ENCODE data around the gene WDR93.

WDR93 gene

DNA sequence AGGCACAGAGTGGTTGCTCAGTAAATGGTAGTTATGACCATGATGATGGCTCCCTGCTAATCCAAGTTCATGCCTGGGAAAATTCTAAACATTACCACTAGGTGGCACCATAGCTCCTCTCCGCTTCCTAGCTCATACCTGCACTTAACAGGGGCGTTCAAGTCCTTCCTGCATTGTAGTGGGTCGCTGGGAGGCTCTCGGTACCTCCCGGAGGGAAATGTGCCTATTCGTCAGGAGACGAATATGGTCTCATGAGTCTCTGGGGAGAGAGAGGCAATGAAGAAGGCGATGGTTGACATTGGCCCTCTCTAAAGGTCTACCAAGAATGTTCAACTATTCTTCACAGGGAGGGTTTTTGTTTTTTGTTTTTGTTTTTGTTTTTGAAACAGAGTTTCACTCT lies 49.5 kb downstream of the WDR93 start (continued):
- TF ChIP-seq ZSCAN18 (tag by site-specific recombination; IDR thresholded peaks at IDR 0.05): no peak
- no peak for TF ChIP-seq SALL2 (tag by site-specific recombination; IDR thresholded peaks at IDR 0.05; ENCODE audit: borderline replicate concordance)
- no peak for TF ChIP-seq ZNF776 (tag by site-specific recombination; IDR thresholded peaks at IDR 0.05; ENCODE audit: borderline replicate concordance)
- no peak for TF ChIP-seq ZNF19 (tag by site-specific recombination; IDR thresholded peaks at IDR 0.05; ENCODE audit: low read depth)
- TF ChIP-seq, protein P1, sequence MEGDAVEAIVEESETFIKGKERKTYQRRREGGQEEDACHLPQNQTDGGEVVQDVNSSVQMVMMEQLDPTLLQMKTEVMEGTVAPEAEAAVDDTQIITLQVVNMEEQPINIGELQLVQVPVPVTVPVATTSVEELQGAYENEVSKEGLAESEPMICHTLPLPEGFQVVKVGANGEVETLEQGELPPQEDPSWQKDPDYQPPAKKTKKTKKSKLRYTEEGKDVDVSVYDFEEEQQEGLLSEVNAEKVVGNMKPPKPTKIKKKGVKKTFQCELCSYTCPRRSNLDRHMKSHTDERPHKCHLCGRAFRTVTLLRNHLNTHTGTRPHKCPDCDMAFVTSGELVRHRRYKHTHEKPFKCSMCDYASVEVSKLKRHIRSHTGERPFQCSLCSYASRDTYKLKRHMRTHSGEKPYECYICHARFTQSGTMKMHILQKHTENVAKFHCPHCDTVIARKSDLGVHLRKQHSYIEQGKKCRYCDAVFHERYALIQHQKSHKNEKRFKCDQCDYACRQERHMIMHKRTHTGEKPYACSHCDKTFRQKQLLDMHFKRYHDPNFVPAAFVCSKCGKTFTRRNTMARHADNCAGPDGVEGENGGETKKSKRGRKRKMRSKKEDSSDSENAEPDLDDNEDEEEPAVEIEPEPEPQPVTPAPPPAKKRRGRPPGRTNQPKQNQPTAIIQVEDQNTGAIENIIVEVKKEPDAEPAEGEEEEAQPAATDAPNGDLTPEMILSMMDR (tag by site-specific recombination; IDR thresholded peaks at IDR 0.05): peak; percentile 86
- TF ChIP-seq HOXC10 (CRISPR knock-in tag; IDR thresholded peaks at IDR 0.05): no peak
- no peak for TF ChIP-seq BCL11B (tag by site-specific recombination; IDR thresholded peaks at IDR 0.05; ENCODE audit: low read depth)
- TF ChIP-seq ZBTB26 (tag by site-specific recombination; optimal IDR thresholded peaks at IDR 0.05): no peak
- TF ChIP-seq WT1 (tag by site-specific recombination; IDR thresholded peaks at IDR 0.05): no peak
- no peak for TF ChIP-seq SP2 (tag by site-specific recombination; IDR thresholded peaks at IDR 0.05)
- no peak for TF ChIP-seq KLF8 (tag by site-specific recombination; IDR thresholded peaks at IDR 0.05)

GRCh38 chr15:89743011-89743410 lies 52.4 kb downstream of the WDR93 start:
- Histone ChIP-seq H3K4me1 (ENCODE audit: control insufficient read depth, insufficient read depth, low read length) (no peaks in the 10 kb centered on the region), H3K27ac (ENCODE audit: extremely low read depth, low read depth, low read length) (peak overlapping the region; percentile 19; the same call in 1 of the 2 replicates), H3K4me3 (ENCODE audit: low read depth, low read length) (no peak overlapping the region), H3K36me3 (ENCODE audit: control insufficient read depth in 2 of 2, insufficient read depth in 1 of 2, low read length in 2 of 2) (no peaks in the 10 kb centered on the region; a peak in 1 of 3 replicates), H3K9me3 (ENCODE audit: control insufficient read depth, insufficient read depth, low read depth, low read length) (no peaks in the 10 kb centered on the region)
- CTCF ChIA-PET: interaction anchor here (0.5 to 4.0 kb wide), 4 partner anchors 18 to 229 kb away, joined by 3 to 73 read pairs (median 4); no protein-coding TSS in a partner anchor
- POLR2A ChIA-PET: no interaction called here
- TF ChIP-seq ZNF837 (tag by site-specific recombination; IDR thresholded peaks at IDR 0.05) (no peak), KLF7 (tag by site-specific recombination; IDR thresholded peaks at IDR 0.05; ENCODE audit: borderline replicate concordance) (no peak), ZNF660 (tag by site-specific recombination; IDR thresholded peaks at IDR 0.05) (no peak), ZNF121 (tag by site-specific recombination; IDR thresholded peaks at IDR 0.05) (no peak), ZNF548 (tag by site-specific recombination; IDR thresholded peaks at IDR 0.05) (no peak), ZNF341 (tag by site-specific recombination; IDR thresholded peaks at IDR 0.05; ENCODE audit: low read depth) (no peak), ZNF670 (tag by site-specific recombination; IDR thresholded peaks at IDR 0.05; ENCODE audit: low read depth) (no peak), ZNF174 (tag by site-specific recombination; IDR thresholded peaks at IDR 0.05) (no peak), ZNF623 (tag by site-specific recombination; IDR thresholded peaks at IDR 0.05) (no peak), ZNF394 (tag by site-specific recombination; IDR thresholded peaks at IDR 0.05; ENCODE audit: borderline replicate concordance) (no peak), HOXC10 (CRISPR knock-in tag; IDR thresholded peaks at IDR 0.05) (no peak), ZBTB26 (tag by site-specific recombination; optimal IDR thresholded peaks at IDR 0.05) (no peak)
- TF ChIP-seq, protein P2, sequence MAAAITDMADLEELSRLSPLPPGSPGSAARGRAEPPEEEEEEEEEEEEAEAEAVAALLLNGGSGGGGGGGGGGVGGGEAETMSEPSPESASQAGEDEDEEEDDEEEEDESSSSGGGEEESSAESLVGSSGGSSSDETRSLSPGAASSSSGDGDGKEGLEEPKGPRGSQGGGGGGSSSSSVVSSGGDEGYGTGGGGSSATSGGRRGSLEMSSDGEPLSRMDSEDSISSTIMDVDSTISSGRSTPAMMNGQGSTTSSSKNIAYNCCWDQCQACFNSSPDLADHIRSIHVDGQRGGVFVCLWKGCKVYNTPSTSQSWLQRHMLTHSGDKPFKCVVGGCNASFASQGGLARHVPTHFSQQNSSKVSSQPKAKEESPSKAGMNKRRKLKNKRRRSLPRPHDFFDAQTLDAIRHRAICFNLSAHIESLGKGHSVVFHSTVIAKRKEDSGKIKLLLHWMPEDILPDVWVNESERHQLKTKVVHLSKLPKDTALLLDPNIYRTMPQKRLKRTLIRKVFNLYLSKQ (tag by site-specific recombination; IDR thresholded peaks at IDR 0.05; ENCODE audit: borderline replicate concordance): no peak
- TF ChIP-seq, protein P3, sequence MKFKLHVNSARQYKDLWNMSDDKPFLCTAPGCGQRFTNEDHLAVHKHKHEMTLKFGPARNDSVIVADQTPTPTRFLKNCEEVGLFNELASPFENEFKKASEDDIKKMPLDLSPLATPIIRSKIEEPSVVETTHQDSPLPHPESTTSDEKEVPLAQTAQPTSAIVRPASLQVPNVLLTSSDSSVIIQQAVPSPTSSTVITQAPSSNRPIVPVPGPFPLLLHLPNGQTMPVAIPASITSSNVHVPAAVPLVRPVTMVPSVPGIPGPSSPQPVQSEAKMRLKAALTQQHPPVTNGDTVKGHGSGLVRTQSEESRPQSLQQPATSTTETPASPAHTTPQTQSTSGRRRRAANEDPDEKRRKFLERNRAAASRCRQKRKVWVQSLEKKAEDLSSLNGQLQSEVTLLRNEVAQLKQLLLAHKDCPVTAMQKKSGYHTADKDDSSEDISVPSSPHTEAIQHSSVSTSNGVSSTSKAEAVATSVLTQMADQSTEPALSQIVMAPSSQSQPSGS (tag by site-specific recombination; IDR thresholded peaks at IDR 0.05; ENCODE audit: low read depth): no peak
- TF ChIP-seq, protein P4, sequence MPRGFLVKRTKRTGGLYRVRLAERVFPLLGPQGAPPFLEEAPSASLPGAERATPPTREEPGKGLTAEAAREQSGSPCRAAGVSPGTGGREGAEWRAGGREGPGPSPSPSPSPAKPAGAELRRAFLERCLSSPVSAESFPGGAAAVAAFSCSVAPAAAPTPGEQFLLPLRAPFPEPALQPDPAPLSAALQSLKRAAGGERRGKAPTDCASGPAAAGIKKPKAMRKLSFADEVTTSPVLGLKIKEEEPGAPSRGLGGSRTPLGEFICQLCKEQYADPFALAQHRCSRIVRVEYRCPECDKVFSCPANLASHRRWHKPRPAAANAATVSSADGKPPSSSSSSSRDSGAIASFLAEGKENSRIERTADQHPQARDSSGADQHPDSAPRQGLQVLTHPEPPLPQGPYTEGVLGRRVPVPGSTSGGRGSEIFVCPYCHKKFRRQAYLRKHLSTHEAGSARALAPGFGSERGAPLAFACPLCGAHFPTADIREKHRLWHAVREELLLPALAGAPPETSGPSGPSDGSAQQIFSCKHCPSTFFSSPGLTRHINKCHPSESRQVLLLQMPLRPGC (tag by site-specific recombination; IDR thresholded peaks at IDR 0.05): no peak
- TF ChIP-seq, protein P5, sequence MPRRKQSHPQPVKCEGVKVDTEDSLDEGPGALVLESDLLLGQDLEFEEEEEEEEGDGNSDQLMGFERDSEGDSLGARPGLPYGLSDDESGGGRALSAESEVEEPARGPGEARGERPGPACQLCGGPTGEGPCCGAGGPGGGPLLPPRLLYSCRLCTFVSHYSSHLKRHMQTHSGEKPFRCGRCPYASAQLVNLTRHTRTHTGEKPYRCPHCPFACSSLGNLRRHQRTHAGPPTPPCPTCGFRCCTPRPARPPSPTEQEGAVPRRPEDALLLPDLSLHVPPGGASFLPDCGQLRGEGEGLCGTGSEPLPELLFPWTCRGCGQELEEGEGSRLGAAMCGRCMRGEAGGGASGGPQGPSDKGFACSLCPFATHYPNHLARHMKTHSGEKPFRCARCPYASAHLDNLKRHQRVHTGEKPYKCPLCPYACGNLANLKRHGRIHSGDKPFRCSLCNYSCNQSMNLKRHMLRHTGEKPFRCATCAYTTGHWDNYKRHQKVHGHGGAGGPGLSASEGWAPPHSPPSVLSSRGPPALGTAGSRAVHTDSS (tag by site-specific recombination; IDR thresholded peaks at IDR 0.05): no peak
